Activated CD8-positive, alpha-beta T cell treated with anti-CD3 and anti-CD28 coated beads for 36 hours (primary cell): Measurements from ENCODE around the gene DACH1. TPM values are rescaled to one million over a fixed set of nuclear protein-coding genes. Genes with fewer than 3 reads are reported as not detected.

ENCODE experiments used
- ATAC-seq: fragments of 200-7000 bp; cut with Tn5 transposase; one replicate; pipeline ENCODE4 v1.10.0; 2021; ENCODE audit warnings: mild to moderate bottlenecking, moderate library complexity
- CTCF ChIA-PET: fragments of 350-600 bp; sonication (Branson Sonifier 250); formaldehyde crosslinking; loops from one replicate; lab custom pipeline; 2021; ENCODE audit warnings: antibody characterized with exemption; lab: Charles Lee
- POLR2A ChIA-PET: fragments of 350-600 bp; sonication (Branson Sonifier 250); formaldehyde crosslinking; loops from one replicate; lab custom pipeline; 2021; ENCODE audit warnings: antibody characterized with exemption; lab: Charles Lee
- DNase-seq: peaks from one replicate; pipeline ENCODE4 v3.0.0-alpha.2; 2020
- H3K27ac Mint-ChIP-seq: one replicate; pipeline ENCODE4 v1.8.0; 2021; ENCODE audit warnings: mild to moderate bottlenecking, mixed read lengths
- H3K27me3 Mint-ChIP-seq: one replicate; pipeline ENCODE4 v1.8.0; 2021; ENCODE audit warnings: mixed read lengths
- H3K36me3 Mint-ChIP-seq: one replicate; pipeline ENCODE4 v1.8.0; 2021; ENCODE audit warnings: low read depth, mixed read lengths
- H3K4me1 Mint-ChIP-seq: one replicate; pipeline ENCODE4 v1.8.0; 2021; ENCODE audit warnings: low read depth, mixed read lengths
- H3K4me3 Mint-ChIP-seq: one replicate; pipeline ENCODE4 v1.8.0; 2021; ENCODE audit warnings: mild to moderate bottlenecking, moderate library complexity, mixed read lengths
- H3K9me3 Mint-ChIP-seq: one replicate; pipeline ENCODE4 v1.8.0; 2021; ENCODE audit warnings: mixed read lengths
- intact Hi-C: fragments of 100-400 bp; cut with micrococcal nuclease; formaldehyde crosslinking; loops from one replicate; pipeline ENCODE4 v1.10.0; 2022
- total RNA-seq, 2 experiments: library from RNA; stranded (reverse); gene quantifications; one replicate each; pipeline ENCODE4 v1.2.3, GENCODE V29; 2021
- TF ChIP-seq, protein P1 (sequence below): fragments of 200-600 bp; IDR thresholded peaks from one replicate; pipeline ENCODE4 v1.8.0; 2022; ENCODE audit warnings: antibody characterized with exemption, mild to moderate bottlenecking

The DACH1 gene
- total RNA-seq, 2 experiments from 2014 or later, result not detected

GRCh38 chr13:71589032-71589431 lies 278.0 kb downstream of the DACH1 start:
- ATAC-seq (no peak), DNase-seq (no peak)
- Mint-ChIP-seq H3K36me3 (no peaks in the 10 kb centered on the region), H3K4me3 (no peak overlapping the region), H3K4me1 (no peaks in the 10 kb centered on the region), H3K27ac (no peak overlapping the region), H3K9me3 (no peaks in the 10 kb centered on the region), H3K27me3 (no peaks in the 10 kb centered on the region)
- intact Hi-C loops, result no loop called here
- TF ChIP-seq, protein P1, sequence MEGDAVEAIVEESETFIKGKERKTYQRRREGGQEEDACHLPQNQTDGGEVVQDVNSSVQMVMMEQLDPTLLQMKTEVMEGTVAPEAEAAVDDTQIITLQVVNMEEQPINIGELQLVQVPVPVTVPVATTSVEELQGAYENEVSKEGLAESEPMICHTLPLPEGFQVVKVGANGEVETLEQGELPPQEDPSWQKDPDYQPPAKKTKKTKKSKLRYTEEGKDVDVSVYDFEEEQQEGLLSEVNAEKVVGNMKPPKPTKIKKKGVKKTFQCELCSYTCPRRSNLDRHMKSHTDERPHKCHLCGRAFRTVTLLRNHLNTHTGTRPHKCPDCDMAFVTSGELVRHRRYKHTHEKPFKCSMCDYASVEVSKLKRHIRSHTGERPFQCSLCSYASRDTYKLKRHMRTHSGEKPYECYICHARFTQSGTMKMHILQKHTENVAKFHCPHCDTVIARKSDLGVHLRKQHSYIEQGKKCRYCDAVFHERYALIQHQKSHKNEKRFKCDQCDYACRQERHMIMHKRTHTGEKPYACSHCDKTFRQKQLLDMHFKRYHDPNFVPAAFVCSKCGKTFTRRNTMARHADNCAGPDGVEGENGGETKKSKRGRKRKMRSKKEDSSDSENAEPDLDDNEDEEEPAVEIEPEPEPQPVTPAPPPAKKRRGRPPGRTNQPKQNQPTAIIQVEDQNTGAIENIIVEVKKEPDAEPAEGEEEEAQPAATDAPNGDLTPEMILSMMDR, result no peak
- ChIA-PET POLR2A (no interaction called here), CTCF (no interaction called here)

DNA sequence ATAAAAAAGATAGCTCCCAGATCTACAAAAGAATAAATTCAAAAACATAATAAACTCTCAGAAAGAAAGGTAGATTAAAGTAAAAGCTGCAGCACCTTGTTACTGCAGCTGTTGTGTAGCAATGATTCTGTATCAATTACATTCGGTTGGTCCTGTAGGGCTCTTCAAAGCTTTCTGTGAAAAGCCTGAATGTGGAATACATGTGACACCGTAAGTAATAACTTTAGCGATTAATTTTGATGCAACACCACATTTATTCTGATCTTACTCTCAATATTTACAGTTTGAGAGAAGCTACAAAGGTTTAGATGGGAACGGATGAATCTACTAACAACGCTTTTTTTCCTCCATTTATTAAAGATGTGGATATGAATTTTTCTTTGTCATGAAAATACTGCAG lies 279.2 kb downstream of the DACH1 start:
- intact Hi-C loops, result no loop called here
- TF ChIP-seq, protein P1, result no peak
- ChIA-PET CTCF (no interaction called here), POLR2A (no interaction called here)
- no peak for DNase-seq
- H3K4me3 Mint-ChIP-seq, result no peak overlapping the region
- H3K4me1 Mint-ChIP-seq, result no peaks in the 10 kb centered on the region
- no peaks in the 10 kb centered on the region for H3K36me3 Mint-ChIP-seq
- H3K27ac Mint-ChIP-seq, result no peak overlapping the region
- no peak for ATAC-seq
- H3K27me3 Mint-ChIP-seq, result no peaks in the 10 kb centered on the region
- H3K9me3 Mint-ChIP-seq, result no peaks in the 10 kb centered on the region

GRCh38 chr13:71587193-71587592 lies 279.8 kb downstream of the DACH1 start:
- Mint-ChIP-seq H3K9me3 (no peaks in the 10 kb centered on the region), H3K27ac (no peak overlapping the region), H3K27me3 (no peaks in the 10 kb centered on the region), H3K4me3 (no peak overlapping the region), H3K4me1 (no peaks in the 10 kb centered on the region), H3K36me3 (no peaks in the 10 kb centered on the region)
- TF ChIP-seq, protein P1, result no peak
- CTCF ChIA-PET, result no interaction called here
- no peak for DNase-seq
- intact Hi-C loops, result no loop called here
- POLR2A ChIA-PET, result no interaction called here
- ATAC-seq, result no peak

DNA sequence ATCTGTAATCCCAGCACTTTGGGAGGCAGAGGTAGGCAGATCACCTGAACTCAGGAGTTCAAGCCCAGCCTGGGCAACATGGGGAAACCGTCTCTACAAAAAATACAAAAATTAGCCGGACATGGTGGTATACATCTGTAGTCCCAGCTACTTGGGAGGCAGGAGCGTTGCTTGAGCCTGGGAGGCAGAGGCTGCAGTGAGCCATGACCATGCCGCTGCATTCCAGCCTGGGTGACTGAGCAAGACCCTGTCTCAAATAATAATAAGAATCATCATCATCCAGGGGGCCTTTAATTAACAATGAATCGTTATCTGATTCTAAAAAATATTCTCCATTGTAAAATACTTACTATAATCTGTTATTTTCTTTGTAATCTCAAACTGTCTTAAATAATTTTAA lies 283.4 kb downstream of the DACH1 start:
- Mint-ChIP-seq H3K4me1 (no peaks in the 10 kb centered on the region), H3K4me3 (no peak overlapping the region), H3K9me3 (no peaks in the 10 kb centered on the region), H3K27ac (no peak overlapping the region), H3K36me3 (no peaks in the 10 kb centered on the region), H3K27me3 (no peaks in the 10 kb centered on the region)
- ChIA-PET CTCF (no interaction called here), POLR2A (interaction anchor here (0.6 kb wide), 1 partner anchor 181 kb away, joined by 3 read pairs; no protein-coding TSS in a partner anchor)
- intact Hi-C loops, result no loop called here
- ATAC-seq (no peak), DNase-seq (no peak)
- TF ChIP-seq, protein P1, result no peak

DNA sequence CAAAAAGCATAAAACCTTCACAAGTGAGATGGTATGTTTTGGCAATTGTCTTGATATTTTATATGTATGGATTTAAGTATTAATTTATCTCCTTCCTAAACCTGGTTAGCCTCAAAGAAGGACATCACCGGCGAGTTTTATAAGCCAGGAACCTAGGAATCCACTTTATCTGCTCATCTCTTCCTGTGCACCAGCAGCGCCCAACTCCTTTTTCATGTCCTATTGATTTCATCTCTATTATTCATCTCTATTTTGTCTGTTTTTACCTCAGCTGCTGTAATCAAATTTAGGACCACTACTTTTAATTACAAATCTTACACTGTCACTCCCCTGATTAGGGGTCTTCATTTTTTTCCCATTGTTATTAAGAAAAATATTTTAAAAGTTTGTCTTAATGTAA lies 286.4 kb downstream of the DACH1 start:
- intact Hi-C loops, result no loop called here
- ATAC-seq, result no peak
- TF ChIP-seq, protein P1, result no peak
- Mint-ChIP-seq H3K4me3 (no peak overlapping the region), H3K27ac (no peak overlapping the region), H3K36me3 (no peaks in the 10 kb centered on the region), H3K27me3 (no peaks in the 10 kb centered on the region), H3K4me1 (no peaks in the 10 kb centered on the region), H3K9me3 (no peaks in the 10 kb centered on the region)
- ChIA-PET POLR2A (no interaction called here), CTCF (no interaction called here)
- DNase-seq, result no peak
